ENCODE data around the gene LSP1. TPM values are rescaled to one million over a fixed set of nuclear protein-coding genes. Genes with fewer than 3 reads are reported as not detected.

The LSP1 gene
- total and polyA plus RNA-seq, 2 donors from 2014 or later: 8.4 to 26.1 TPM

GRCh38 chr11:1866226-1866625 is 13.3 kb downstream of the LSP1 start:
- intact Hi-C loops (cut with DNase I): no loop called here
- H3K27ac ChIP-seq (ENCODE audit: low read depth in 2 of 2, low read length in 2 of 2): no peak overlapping the region
- no peaks in the 10 kb centered on the region for H3K9me3 ChIP-seq (ENCODE audit: control insufficient read depth in 2 of 3, insufficient read depth in 1 of 3, low read length in 3 of 3)
- H3K27me3 ChIP-seq (ENCODE audit: control insufficient read depth, insufficient read depth, low read length): no peaks in the 10 kb centered on the region
- H3K4me1 ChIP-seq (ENCODE audit: control insufficient read depth in 2 of 3, insufficient read depth in 2 of 3, low read depth in 1 of 3, low read length in 3 of 3): peaks cover 0 to 17% (median 0%) of the 10 kb centered on the region in 3 donors
- H3K9ac ChIP-seq (ENCODE audit: low read length in 3 of 3): no peak overlapping the region
- H3K4me3 ChIP-seq (ENCODE audit: low read length in 3 of 3): no peak overlapping the region
- peak in 1 of 5 donors; percentile 60 for DNase-seq
- no peak for TF ChIP-seq CTCF (IDR thresholded peaks at IDR 0.05; ENCODE audit: borderline replicate concordance, extremely low read depth, insufficient read depth)
- FAIRE-seq: no peak
- H3K36me3 ChIP-seq (ENCODE audit: control insufficient read depth in 2 of 3, insufficient read depth in 3 of 3, low read length in 3 of 3): no peaks in the 10 kb centered on the region

- no peaks in the 10 kb centered on the region for H3K9me3 ChIP-seq (ENCODE audit: control insufficient read depth in 2 of 3, insufficient read depth in 1 of 3, low read length in 3 of 3)
- H3K9ac ChIP-seq (ENCODE audit: low read length in 3 of 3): no peak overlapping the region
- FAIRE-seq (no peak), DNase-seq (peak in 1 of 5 donors; percentile 69)
- peaks cover 0 to 17% (median 0%) of the 10 kb centered on the region in 3 donors for H3K4me1 ChIP-seq (ENCODE audit: control insufficient read depth in 2 of 3, insufficient read depth in 2 of 3, low read depth in 1 of 3, low read length in 3 of 3)
- no peak overlapping the region for H3K27ac ChIP-seq (ENCODE audit: low read depth in 2 of 2, low read length in 2 of 2)
- H3K27me3 ChIP-seq (ENCODE audit: control insufficient read depth, insufficient read depth, low read length): no peaks in the 10 kb centered on the region
- no peak for TF ChIP-seq CTCF (IDR thresholded peaks at IDR 0.05; ENCODE audit: borderline replicate concordance, extremely low read depth, insufficient read depth)
- intact Hi-C loops (cut with DNase I): no loop called here
- no peak overlapping the region for H3K4me3 ChIP-seq (ENCODE audit: low read length in 3 of 3)
- H3K36me3 ChIP-seq (ENCODE audit: control insufficient read depth in 2 of 3, insufficient read depth in 3 of 3, low read length in 3 of 3): no peaks in the 10 kb centered on the region
These were observed 13.9 kb downstream of the LSP1 start for GRCh38 chr11:1866776-1867175.

DNA sequence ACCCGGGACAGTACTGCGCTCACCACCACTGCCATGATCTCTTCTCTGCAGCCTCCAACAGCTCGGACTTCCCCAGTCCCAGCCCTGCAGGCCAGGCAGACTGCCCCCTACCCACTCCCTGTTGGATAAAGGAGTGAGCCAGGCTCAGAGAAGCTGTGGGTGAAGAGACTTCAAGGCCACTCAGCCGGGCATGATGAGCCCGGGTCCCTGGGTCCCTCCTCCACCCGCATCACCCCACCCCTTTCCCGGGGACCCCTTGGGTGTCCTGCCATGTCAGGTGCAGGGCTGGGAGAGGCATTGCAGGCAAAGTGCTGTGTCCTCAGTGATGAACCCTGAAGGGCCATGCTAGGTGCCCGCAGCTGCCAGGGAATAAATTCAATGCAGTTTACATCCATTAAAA is 14.5 kb downstream of the LSP1 start:
- Histone ChIP-seq H3K9me3 (ENCODE audit: control insufficient read depth in 2 of 3, insufficient read depth in 1 of 3, low read length in 3 of 3) (no peaks in the 10 kb centered on the region), H3K36me3 (ENCODE audit: control insufficient read depth in 2 of 3, insufficient read depth in 3 of 3, low read length in 3 of 3) (no peaks in the 10 kb centered on the region), H3K9ac (ENCODE audit: low read length in 3 of 3) (no peak overlapping the region), H3K4me3 (ENCODE audit: low read length in 3 of 3) (no peak overlapping the region), H3K27me3 (ENCODE audit: control insufficient read depth, insufficient read depth, low read length) (no peaks in the 10 kb centered on the region), H3K27ac (ENCODE audit: low read depth in 2 of 2, low read length in 2 of 2) (no peak overlapping the region), H3K4me1 (ENCODE audit: control insufficient read depth in 2 of 3, insufficient read depth in 2 of 3, low read depth in 1 of 3, low read length in 3 of 3) (peaks cover 0 to 17% (median 0%) of the 10 kb centered on the region in 3 donors)
- no peak for TF ChIP-seq CTCF (IDR thresholded peaks at IDR 0.05; ENCODE audit: borderline replicate concordance, extremely low read depth, insufficient read depth)
- intact Hi-C loops (cut with DNase I): no loop called here
- FAIRE-seq: no peak
- DNase-seq: peak in 1 of 5 donors; percentile 60

DNA sequence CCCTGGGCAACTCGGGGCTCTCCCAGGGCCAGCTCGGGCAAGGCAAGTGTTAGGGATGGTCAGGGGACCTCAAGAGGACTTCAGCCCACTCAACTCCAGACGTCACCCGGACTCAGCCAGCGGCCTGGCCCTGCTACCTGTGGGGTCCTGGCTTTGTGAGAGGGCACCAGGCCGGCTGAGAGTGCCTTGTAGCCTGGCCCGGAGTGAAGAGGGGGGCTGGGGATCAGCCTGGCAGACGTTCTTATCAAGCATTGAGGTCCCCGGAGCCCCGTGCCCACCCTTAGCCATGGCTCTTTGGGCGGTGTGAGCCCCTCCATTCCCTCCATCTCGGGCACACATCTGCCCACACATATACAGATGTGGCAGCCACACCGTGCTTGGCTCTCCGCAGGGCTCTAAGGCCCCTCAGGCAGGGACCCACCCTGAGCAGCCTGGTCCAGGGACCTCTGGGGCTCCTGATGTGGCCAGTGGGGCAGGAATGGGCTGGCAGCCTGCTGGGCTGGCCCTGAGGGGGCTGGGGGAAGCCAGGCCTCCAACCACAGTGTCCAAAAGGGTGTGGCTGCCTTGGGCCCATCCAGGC is 15.3 kb downstream of the LSP1 start:
- Histone ChIP-seq H3K27ac (ENCODE audit: low read depth in 2 of 2, low read length in 2 of 2) (no peak overlapping the region), H3K36me3 (ENCODE audit: control insufficient read depth in 2 of 3, insufficient read depth in 3 of 3, low read length in 3 of 3) (no peaks in the 10 kb centered on the region), H3K9me3 (ENCODE audit: control insufficient read depth in 2 of 3, insufficient read depth in 1 of 3, low read length in 3 of 3) (no peaks in the 10 kb centered on the region), H3K9ac (ENCODE audit: low read length in 3 of 3) (no peak overlapping the region), H3K4me3 (ENCODE audit: low read length in 3 of 3) (no peak overlapping the region), H3K4me1 (ENCODE audit: control insufficient read depth in 2 of 3, insufficient read depth in 2 of 3, low read depth in 1 of 3, low read length in 3 of 3) (peaks cover 0 to 16% (median 0%) of the 10 kb centered on the region in 3 donors), H3K27me3 (ENCODE audit: control insufficient read depth, insufficient read depth, low read length) (no peaks in the 10 kb centered on the region)
- FAIRE-seq (no peak), DNase-seq (peak in 1 of 5 donors; percentile 61)
- no peak for TF ChIP-seq CTCF (IDR thresholded peaks at IDR 0.05; ENCODE audit: borderline replicate concordance, extremely low read depth, insufficient read depth)
- intact Hi-C loops (cut with DNase I): no loop called here
